Stomach (tissue), 9 donors: ENCODE measurements around the gene EMCN. TPM values are rescaled to one million over a fixed set of nuclear protein-coding genes. Genes with fewer than 3 reads are reported as not detected.

Experiments
- DNase-seq, 2 donors: peaks; one replicate each; pipeline versions ENCODE4 v3.0.0 to v3.0.0-alpha.2; 2013 to 2019
- H3K27ac ChIP-seq, 5 donors: fragments of 200-600 bp in 4 of 5; sonication (generic) in 4 of 5; one replicate each; pipeline ENCODE4 v1.5.1; 2013 to 2019; ENCODE audit warnings: mild to moderate bottlenecking in 1 of 5, moderate library complexity in 1 of 5
- H3K27me3 ChIP-seq, 3 donors: fragments of 200-600 bp; sonication (generic); one replicate each; pipeline ENCODE4 v1.5.1; 2017 to 2019; ENCODE audit warnings: mixed run types in 1 of 3
- H3K36me3 ChIP-seq, 4 donors: fragments of 200-600 bp; sonication (generic); 1 replicate in 3 of 4; 2 replicates in 1 of 4; pipeline ENCODE4 v1.5.1; 2016 to 2019
- H3K4me1 ChIP-seq, 4 donors: fragments of 200-600 bp; sonication (generic); one replicate each; pipeline ENCODE4 v1.5.1; 2016 to 2019
- H3K4me3 ChIP-seq, 4 donors: fragments of 200-600 bp; sonication (generic) in 3 of 4; one replicate each; pipeline ENCODE4 v1.5.1; 2016 to 2019; ENCODE audit warnings: mild to moderate bottlenecking in 1 of 4
- H3K9me3 ChIP-seq, 4 donors: fragments of 200-600 bp; sonication (generic); one replicate each; pipeline ENCODE4 v1.5.1; 2016 to 2019
- EP300 ChIP-seq: sonication (generic); formaldehyde crosslinking; IDR thresholded peaks from one replicate; pipeline ENCODE4 v1.6.1; 2017; ENCODE audit warnings: antibody characterized with exemption
- POLR2A ChIP-seq, 4 donors: fragments of 450-650 bp; IDR thresholded peaks; one replicate each; pipeline ENCODE4 v1.6.1; 2016; ENCODE audit warnings: antibody characterized with exemption in 4 of 4, control low read depth in 2 of 4, mild to moderate bottlenecking in 1 of 4, moderate library complexity in 1 of 4
- POLR2AphosphoS5 ChIP-seq, 3 donors: sonication (generic); formaldehyde crosslinking; IDR thresholded peaks; one replicate each; pipeline ENCODE4 v1.6.1; 2016; ENCODE audit warnings: antibody characterized with exemption in 3 of 3
- WGBS, 5 donors: extraction: QIAGEN DNeasy Blood & Tissue Kit in 3 of 5; methylation state at CpG; one replicate each; pipeline versions ENCODE4 v1.1.5 to v1.1.7; 2013 to 2018; 5-methylcytosine and 5-hydroxymethylcytosine counted together
- intact Hi-C: fragments of 100-400 bp; cut with DNase I; formaldehyde crosslinking; loops from one replicate; pipeline ENCODE4 v1.15.1; 2023; ENCODE audit warnings: low total_unique reads
- polyA plus RNA-seq, 3 donors: library from polyadenylated mRNA; stranded (reverse); fragments of 200-250 nt; gene quantifications; one replicate each; pipeline ENCODE4 v1.2.3, GENCODE V29; 2013
- total RNA-seq, 5 donors: library from RNA; depleted of rRNA; stranded (reverse); fragments of >200 nt; gene quantifications; one replicate each; pipeline versions ENCODE4 v1.1.0 to v1.2.3, GENCODE V29; 2014 to 2016
- TF ChIP-seq, protein P1 (sequence below), 7 experiments: fragments of 450-650 bp in 4 of 7; fragments of 200-600 bp in 3 of 7; sonication (generic) in 3 of 7; IDR thresholded peaks; one replicate each; pipeline ENCODE4 v1.5.1; 2016 to 2019; ENCODE audit warnings: antibody characterized with exemption in 7 of 7, control low read depth in 2 of 7, mild to moderate bottlenecking in 1 of 7
- donor health status: healthy with polysubstance abuse.
- donor health status: Bipolar disorder and iron deficiency.
- donor health status: healthy.

Gene EMCN
- total and polyA plus RNA-seq, 8 donors = 0.29 to 16.2 (median 3.2) TPM; not detected in 2

- no peak overlapping the region for H3K27ac ChIP-seq
- peaks cover 0 to 2% (median under 1%) of the 10 kb centered on the region in 4 donors for H3K9me3 ChIP-seq
- H3K27me3 ChIP-seq = no peaks in the 10 kb centered on the region
- no peak for TF ChIP-seq POLR2AphosphoS5 (IDR thresholded peaks at IDR 0.05)
- TF ChIP-seq POLR2A (IDR thresholded peaks at IDR 0.05) = no peak
- TF ChIP-seq EP300 = no peak
- TF ChIP-seq, protein P1, sequence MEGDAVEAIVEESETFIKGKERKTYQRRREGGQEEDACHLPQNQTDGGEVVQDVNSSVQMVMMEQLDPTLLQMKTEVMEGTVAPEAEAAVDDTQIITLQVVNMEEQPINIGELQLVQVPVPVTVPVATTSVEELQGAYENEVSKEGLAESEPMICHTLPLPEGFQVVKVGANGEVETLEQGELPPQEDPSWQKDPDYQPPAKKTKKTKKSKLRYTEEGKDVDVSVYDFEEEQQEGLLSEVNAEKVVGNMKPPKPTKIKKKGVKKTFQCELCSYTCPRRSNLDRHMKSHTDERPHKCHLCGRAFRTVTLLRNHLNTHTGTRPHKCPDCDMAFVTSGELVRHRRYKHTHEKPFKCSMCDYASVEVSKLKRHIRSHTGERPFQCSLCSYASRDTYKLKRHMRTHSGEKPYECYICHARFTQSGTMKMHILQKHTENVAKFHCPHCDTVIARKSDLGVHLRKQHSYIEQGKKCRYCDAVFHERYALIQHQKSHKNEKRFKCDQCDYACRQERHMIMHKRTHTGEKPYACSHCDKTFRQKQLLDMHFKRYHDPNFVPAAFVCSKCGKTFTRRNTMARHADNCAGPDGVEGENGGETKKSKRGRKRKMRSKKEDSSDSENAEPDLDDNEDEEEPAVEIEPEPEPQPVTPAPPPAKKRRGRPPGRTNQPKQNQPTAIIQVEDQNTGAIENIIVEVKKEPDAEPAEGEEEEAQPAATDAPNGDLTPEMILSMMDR (IDR thresholded peaks at IDR 0.05) = no peak
- intact Hi-C loops = no loop called here
- H3K4me3 ChIP-seq = no peak overlapping the region
- no peaks in the 10 kb centered on the region for H3K36me3 ChIP-seq
- DNase-seq = no peak
- H3K4me1 ChIP-seq = no peaks in the 10 kb centered on the region
Measured at GRCh38 chr4:100497791-100498190, 20.0 kb downstream of the EMCN start.

- H3K4me3 ChIP-seq = no peak overlapping the region
- intact Hi-C loops = no loop called here
- no peak overlapping the region for H3K27ac ChIP-seq
- H3K4me1 ChIP-seq = no peaks in the 10 kb centered on the region
- DNase-seq = no peak
- TF ChIP-seq EP300 (no peak), POLR2A (IDR thresholded peaks at IDR 0.05) (no peak), POLR2AphosphoS5 (IDR thresholded peaks at IDR 0.05) (no peak)
- TF ChIP-seq, protein P1 (IDR thresholded peaks at IDR 0.05) = no peak
- 95 to 100% (median 96%) methylated on average over 1 of the region's 1 CpG for WGBS, 5 donors
- no peaks in the 10 kb centered on the region for H3K36me3 ChIP-seq
- H3K9me3 ChIP-seq = peaks cover 0 to 21% (median 13%) of the 10 kb centered on the region in 4 donors
- no peaks in the 10 kb centered on the region for H3K27me3 ChIP-seq
Measured at GRCh38 chr4:100495074-100495473, 22.7 kb downstream of the EMCN start.

GRCh38 chr4:100494166-100494565, 23.7 kb downstream of the EMCN start:
- no peak for TF ChIP-seq POLR2A (IDR thresholded peaks at IDR 0.05)
- TF ChIP-seq POLR2AphosphoS5 (IDR thresholded peaks at IDR 0.05) = no peak
- TF ChIP-seq EP300 = no peak
- TF ChIP-seq, protein P1 (IDR thresholded peaks at IDR 0.05) = no peak
- H3K27ac ChIP-seq = no peak overlapping the region
- no peaks in the 10 kb centered on the region for H3K27me3 ChIP-seq
- H3K4me1 ChIP-seq = no peaks in the 10 kb centered on the region
- DNase-seq = no peak
- no peaks in the 10 kb centered on the region for H3K36me3 ChIP-seq
- H3K9me3 ChIP-seq = peaks cover 0 to 21% (median 13%) of the 10 kb centered on the region in 4 donors
- no peak overlapping the region for H3K4me3 ChIP-seq
- intact Hi-C loops = no loop called here

GRCh38 chr4:100493756-100494155, 24.1 kb downstream of the EMCN start:
- TF ChIP-seq POLR2AphosphoS5 (IDR thresholded peaks at IDR 0.05) (no peak), POLR2A (IDR thresholded peaks at IDR 0.05) (no peak), EP300 (no peak)
- TF ChIP-seq, protein P1 (IDR thresholded peaks at IDR 0.05) = no peak
- Histone ChIP-seq H3K9me3 (peaks cover 0 to 21% (median 13%) of the 10 kb centered on the region in 4 donors), H3K36me3 (no peaks in the 10 kb centered on the region), H3K27me3 (no peaks in the 10 kb centered on the region), H3K4me1 (no peaks in the 10 kb centered on the region), H3K4me3 (no peak overlapping the region), H3K27ac (no peak overlapping the region)
- DNase-seq = no peak
- intact Hi-C loops = no loop called here
